NK-92 (cell line): ENCODE results near the gene HYLS1.

Experiments used
- DNase-seq: peaks from one replicate; lab custom pipeline; 2025; ENCODE audit not compliant: unreplicated experiment; lab: John Stamatoyannopoulos, UW

The HYLS1 gene

GRCh38 chr11:125932301-125932700 lies 44.8 kb downstream of the HYLS1 start:
- no peak for DNase-seq

DNA sequence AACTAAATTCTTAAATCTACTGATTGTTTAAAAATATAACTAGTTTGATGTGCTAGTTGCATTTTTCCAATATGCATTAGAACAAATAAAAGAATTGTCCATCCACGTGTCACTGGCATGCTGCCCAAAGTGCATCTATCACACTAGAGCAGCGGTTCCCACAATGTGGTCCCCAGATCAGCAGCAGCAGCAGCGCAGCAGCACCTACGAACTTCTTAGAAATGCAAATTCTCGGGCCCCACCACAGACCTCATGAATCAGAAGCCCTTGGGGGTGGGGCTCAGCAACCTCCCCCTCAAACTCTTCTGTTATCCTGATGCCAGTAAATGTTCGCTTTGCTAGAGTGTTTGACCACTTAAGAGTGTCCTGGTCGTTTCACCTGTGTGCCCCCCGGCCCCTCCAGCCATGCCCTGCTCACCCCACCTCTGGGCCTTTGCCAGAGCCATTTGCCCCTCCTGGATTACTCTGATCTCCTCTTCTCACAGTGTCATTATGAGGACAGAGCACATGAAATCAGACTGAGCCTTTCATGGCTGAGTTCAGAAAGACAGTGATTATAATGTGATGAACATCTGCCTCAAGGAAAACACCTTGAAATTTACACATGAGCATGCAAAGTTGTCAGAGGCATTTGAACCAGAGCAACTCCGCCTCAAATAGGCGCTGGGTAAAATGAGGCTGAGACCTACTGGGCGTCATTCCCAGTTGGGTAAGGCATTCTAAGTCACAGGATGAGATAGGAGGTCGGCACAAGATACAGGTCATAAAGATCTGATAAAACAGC lies 45.8 kb downstream of the HYLS1 start:
- DNase-seq: no peak

DNA sequence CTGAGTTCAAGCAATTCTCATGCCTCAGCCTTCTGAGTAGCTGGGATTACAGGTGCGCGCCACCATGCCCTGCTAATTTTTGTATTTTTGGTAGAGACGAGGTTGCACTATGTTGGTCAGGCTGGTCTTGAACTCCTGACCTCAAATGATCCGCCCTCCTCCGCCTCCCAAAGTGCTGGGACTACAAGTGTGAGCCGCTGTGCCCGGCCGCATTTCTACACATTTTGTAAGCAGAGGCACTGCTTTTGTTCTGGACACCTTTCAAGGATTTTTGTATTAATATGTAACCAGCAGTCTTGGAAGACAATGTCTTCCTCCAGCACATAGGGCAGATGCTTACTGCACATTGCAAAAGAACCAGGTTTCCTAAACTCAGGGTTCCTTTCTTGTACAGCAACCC lies 47.0 kb downstream of the HYLS1 start:
- no peak for DNase-seq

- no peak for DNase-seq
Measured at GRCh38 chr11:125935056-125935455, 47.6 kb downstream of the HYLS1 start.

DNA sequence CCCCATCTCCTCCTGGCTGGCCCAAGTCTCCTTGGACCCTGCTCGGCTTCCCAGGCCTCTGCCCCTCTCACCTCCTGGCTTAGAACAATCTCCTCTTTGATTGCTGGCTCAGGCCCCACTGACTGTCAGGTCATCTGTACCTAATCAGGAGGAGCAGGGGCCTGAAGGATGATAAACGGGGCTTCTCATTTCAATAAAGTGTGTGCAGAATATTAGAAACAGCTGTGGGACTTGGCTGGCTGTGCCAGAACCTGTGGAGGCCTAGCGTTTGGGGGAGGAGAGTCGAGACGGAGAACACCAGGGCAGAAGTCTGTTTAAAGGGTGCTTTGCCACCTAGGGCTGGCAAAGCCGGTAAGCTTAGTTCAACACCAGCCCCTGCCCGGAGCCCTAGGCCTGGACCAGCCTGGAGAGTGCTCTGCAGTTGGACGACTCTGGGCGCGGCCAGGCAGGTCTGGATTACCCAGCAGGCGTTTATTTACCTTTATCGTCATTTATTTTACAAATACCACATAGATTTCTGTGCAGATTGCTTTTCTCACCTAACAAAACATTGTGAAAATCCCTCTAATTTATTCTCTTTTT lies 48.2 kb downstream of the HYLS1 start:
- DNase-seq: no peak

GRCh38 chr11:125938418-125938817 lies 51.0 kb downstream of the HYLS1 start:
- no peak for DNase-seq

DNA sequence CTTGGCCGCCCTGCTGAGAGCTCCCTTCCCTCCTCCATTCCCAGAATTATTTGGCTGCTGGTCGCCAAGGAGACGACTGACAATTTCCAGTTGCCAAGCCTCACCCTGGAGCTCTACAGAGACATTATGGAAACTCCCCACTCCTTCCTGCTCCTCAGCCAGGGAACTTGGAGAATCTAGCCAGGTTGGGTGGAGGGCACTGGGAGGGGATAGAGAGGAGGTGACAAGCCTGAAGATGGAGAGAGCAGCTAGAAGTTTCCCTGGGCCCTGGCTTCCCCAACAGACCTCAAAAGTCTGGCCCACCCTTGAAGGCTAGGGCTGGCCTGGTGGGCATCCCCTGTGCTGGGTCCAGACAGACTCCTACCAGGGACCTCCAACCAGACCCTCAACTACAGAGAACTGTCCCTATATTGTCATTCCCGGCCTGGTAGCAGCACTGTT lies 51.6 kb downstream of the HYLS1 start:
- DNase-seq: no peak

GRCh38 chr11:125940145-125940544 lies 52.7 kb downstream of the HYLS1 start:
- no peak for DNase-seq

DNA sequence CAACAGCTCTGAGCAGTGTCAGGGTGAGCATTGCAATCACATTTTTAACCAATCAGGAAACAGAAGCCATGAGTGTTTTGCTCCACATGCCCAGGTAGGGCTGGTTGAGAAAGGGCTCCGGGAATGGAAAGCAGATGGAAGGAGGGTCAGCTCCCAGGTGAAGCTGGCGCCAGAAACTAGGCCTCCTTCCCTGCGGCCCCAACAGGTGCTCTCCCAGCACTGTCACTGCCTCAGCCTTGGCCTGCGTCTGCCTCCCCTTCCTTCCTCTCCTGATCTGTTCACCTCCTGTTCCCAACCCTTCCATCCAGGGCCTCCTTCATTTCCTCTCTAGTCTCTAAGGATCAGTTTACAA lies 53.8 kb downstream of the HYLS1 start:
- DNase-seq: no peak

DNA sequence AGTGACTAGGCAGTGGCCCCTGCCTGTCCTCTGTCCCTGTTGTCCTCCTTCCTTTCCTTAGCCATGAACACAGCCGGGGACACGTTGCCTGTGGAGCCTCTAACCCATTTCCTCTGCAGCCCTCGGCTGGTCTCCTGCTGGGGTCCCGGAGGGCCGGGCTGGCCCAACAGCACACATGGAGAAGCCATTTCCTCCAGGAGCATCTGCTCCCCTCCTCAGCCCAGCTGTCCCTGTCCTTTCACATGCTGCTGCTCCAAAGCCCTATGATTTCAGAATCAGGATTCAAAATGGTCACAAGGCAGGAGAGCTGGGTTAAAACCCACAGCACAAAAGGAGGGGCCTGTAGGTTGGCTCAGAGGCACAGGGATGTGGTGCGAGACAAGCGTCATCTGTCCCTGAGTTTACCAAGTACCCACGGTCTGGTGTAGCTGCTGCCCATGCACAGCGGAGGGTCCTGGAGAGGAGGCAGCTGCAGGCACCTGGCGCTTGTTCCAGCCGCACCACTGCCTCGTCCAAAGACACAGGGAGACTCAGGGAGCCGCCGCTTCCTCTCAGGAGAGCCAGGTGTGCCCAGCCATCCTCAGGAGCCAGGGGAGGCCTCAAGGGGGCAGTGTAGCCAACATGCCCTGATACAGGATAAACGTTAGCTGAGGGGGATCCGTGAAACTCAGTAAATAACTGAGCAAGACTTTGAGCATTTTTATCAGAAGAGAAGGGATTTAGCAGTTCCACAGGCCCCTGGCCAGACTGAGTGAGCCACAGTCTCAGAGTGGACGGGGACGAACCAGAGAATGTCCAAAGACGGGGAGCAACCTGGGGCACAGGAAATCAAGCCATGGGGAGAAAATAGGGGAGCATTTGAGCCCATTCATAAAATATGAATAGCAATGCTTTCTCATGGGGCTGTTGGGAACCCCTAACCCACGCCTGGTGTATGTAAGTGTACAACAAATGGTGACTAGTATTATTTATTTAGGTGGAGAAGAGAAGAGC lies 54.4 kb downstream of the HYLS1 start:
- DNase-seq: no peak

DNA sequence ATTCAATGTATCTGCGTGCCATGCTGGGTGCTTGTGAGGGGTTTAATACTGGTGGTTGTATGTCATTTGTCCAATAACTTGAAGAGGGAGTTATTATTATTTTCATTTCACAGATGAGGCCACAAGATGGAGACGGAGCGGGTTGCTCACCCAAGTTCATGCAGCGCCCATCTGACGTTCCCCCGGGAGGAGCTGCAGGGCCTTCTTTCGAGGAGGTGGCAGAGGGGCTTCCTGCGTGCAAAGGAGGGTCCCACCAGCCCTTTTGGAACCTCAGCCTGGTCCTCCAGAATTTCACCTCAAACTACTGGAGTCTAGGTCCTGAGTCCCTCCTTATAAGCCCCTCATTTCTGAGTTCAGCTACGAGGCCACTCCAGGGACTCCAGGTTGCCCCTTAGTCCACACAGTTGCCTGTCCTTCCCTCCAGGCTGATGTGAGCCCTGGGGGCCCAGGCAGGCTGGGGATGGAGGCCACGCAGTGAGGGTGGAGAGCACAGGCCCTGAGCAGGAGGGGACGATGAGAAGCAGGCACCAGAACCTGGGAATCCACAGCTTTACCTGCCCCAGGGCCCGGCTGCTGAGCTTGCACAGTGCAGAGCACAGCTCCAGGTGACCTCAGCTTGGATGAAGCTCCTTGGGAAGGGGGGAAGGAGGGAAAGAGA lies 55.4 kb downstream of the HYLS1 start:
- DNase-seq: no peak

GRCh38 chr11:125943661-125944349 lies 56.3 kb downstream of the HYLS1 start:
- no peak for DNase-seq

DNA sequence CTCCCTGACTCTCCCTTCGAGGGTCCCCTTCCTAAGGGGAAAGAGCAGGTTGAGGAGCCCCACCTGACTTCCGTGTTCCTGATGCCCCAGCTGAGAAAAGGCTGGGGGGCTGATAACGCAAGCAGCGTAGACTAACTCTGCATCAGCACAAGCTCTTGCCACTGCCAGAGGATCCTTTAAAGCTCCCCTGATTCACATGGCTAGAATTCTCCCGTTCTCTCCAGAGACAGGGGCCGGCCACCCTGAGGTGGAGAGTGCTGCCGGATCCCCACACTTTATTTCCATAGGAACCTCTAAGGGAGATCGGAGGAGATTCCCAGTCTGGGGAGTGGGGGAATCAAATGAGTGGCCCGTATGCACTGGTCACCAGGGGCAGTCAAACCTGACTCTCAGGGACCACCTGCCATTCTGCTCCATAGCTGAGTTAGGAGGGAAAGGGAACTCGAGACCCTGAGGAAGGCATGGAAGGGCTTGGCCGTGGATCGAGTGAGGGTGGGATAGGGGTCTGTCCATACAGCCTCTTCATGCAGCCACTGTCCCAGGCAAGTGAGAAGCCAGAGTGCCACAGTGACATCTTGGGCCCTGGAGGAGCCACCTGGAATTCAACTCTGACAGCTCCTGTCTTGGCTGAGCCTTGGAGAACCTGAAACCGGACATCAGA lies 57.0 kb downstream of the HYLS1 start:
- no peak for DNase-seq

DNA sequence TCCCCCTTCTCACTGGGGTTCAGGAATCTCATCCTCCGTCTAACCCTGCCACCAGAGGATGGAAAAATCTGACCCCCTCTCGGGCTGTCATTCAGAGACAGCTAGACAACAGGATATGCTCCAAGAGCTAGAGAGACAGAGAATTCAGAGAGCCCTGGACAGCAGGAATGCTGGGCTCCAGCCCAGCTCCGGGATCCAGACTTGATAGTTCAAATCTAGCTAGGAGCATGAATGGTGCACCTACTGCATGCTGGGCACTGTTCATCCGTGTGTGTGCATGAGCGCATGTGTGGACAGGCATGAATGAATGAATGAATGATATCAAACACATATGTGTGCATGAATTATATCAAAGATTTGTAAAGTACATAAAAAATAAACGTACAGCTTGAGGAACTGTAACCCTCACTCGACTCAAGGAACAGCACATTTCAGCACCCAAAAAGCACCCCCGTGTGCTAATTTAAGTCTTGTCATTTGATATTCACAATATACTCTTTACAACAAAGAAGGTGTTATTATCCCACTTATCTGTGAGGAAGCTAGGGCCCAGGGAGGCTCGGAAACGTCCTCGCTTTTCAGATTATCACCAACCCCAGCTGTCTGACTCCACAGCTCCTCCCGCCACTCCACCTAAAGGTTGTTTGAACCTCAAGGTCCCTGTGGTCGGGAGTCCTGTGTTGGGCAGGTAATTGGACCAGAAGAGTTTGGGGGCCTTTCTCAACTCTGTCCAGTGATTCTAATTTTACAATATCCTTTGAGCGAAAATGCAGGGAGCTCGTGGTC lies 57.7 kb downstream of the HYLS1 start:
- DNase-seq: no peak

GRCh38 chr11:125945797-125946520 lies 58.5 kb downstream of the HYLS1 start, which contains the start of gene VSIG10L2:
Gene VSIG10L2, plus strand, starts transcription at chr11:125946044. Its CDS starts 12 bp downstream, at chr11:125946056.
- DNase-seq: no peak

DNA sequence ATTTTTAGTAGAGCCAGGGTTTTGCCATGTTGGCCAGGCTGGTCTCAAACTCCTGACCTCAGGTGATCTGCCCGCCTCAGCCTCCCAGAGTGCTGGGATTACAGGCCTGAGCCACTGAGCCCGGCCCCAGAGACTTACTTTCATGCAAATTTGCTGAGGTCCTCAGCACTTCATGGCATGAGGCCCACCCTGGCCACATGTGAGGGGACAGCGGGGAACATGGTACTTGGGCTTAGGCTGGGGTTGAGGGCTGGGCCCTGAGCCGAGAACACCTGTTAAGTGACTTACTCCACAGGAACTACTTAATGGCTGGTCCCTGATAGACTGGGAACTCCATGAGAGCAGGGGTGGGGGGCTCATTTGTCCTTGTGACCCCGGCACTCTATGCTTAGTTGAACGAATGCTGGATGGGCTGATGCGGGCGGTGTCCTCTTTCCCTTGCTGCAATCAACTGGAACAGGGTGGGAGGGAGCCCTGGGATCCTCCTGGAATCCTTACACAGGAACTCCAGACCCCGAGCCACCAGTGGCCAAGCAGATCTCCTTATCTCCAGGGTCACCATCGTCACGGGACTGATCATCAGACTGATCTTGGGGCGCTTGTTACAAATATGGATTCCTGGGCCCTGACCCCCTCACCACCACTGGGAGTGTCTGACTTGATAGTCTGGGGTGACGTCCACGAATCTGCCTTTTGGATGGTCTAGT lies 59.4 kb downstream of the HYLS1 start:
- no peak for DNase-seq

DNA sequence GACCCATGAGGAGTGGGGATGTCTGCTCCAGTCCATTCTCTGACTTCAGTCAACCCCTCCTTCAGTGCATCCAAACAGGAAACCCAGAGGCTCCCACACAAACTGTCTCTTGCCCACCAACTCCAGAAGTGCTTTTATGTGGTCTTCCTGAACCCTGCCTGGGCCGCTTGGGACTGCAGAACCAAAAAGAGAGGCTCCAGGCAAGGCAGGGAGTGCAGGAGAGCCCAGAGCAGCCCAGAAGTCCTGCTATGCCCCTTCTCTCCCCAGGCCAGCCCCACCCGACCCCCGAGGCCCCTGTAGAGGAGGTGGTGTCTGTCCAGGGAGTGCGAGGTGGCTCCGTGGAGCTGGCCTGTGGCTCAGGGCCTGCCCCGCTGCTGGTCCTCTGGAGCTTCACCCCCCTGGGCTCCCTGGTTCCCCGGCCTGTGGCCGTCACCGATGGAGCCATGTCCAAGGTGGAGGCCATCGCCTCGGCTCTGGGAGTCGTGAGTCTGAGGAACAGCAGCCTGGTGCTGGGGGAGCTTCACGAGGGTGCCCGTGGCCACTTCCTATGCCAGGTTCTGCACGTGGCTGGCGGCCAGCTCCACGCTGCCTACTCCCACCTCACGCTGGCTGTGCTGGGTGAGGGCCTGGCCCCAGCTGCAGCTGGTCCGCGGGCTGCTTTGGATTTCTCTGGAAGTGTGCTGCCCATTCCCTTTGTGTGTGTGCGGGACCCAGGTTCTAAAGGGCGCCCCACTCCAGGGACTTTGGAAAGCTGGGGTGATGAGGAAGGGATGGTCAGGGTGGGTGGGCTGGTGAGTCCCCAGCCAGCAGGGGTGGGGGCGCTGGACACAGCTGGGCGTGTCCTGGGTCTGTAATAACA lies 60.2 kb downstream of the HYLS1 start:
- DNase-seq: no peak
